GM23338 (cell line): ENCODE measurements around the gene ZBTB24. TPM values are rescaled to one million over a fixed set of nuclear protein-coding genes. Genes with fewer than 3 reads are reported as not detected.

Source experiments
- ATAC-seq: fragments of 200-7000 bp; cut with Tn5 transposase; 3 replicates; pipeline ENCODE4 v1.9.1; 2020
- DNase-seq: peaks from one replicate; pipeline ENCODE4 v3.0.0-alpha.2; 2015; ENCODE audit warnings: low spot score
- H2AFZ ChIP-seq: fragments of 200-600 bp; sonication (generic); 2 replicates; pipeline ENCODE4 v1.8.0; 2016; ENCODE audit warnings: antibody characterized with exemption, mild to moderate bottlenecking, moderate library complexity
- H3F3A ChIP-seq: fragments of 200-600 bp; sonication (generic); replicated peaks from 2 replicates; pipeline ENCODE4 v1.8.0; 2017; ENCODE audit warnings: antibody characterized with exemption, mixed run types, low read depth
- H3K27ac ChIP-seq: fragments of 200-600 bp; sonication (generic); 2 replicates; pipeline ENCODE4 v1.6.1; 2016; ENCODE audit warnings: low read depth
- H3K27me3 ChIP-seq: fragments of 200-600 bp; sonication (generic); 2 replicates; pipeline ENCODE4 v1.8.0; 2016; ENCODE audit warnings: mild to moderate bottlenecking, mixed run types, moderate library complexity; ENCODE audit not compliant: insufficient read depth
- H3K36me3 ChIP-seq: fragments of 200-600 bp; sonication (generic); 2 replicates; pipeline ENCODE4 v1.8.0; 2016; ENCODE audit warnings: mild to moderate bottlenecking; ENCODE audit not compliant: insufficient read depth
- H3K4me1 ChIP-seq: fragments of 200-600 bp; sonication (generic); 2 replicates; pipeline ENCODE4 v1.8.0; 2016; ENCODE audit warnings: mild to moderate bottlenecking, moderate library complexity; ENCODE audit not compliant: insufficient read depth
- H3K4me2 ChIP-seq: fragments of 200-600 bp; sonication (generic); 2 replicates; pipeline ENCODE4 v1.7.1; 2017; ENCODE audit warnings: mixed run types
- H3K4me3 ChIP-seq: fragments of 200-600 bp; sonication (generic); 2 replicates; pipeline ENCODE4 v1.6.1; 2016; ENCODE audit warnings: mixed run types
- H3K79me2 ChIP-seq: fragments of 200-600 bp; sonication (generic); replicated peaks from 2 replicates; pipeline ENCODE4 v1.8.0; 2017; ENCODE audit warnings: mild to moderate bottlenecking; ENCODE audit not compliant: insufficient read depth
- H3K9me2 ChIP-seq: fragments of 200-600 bp; sonication (generic); 2 replicates; pipeline ENCODE4 v1.8.0; 2017; ENCODE audit not compliant: insufficient read depth
- H4K20me1 ChIP-seq: fragments of 200-600 bp; sonication (generic); replicated peaks from 2 replicates; pipeline ENCODE4 v1.8.0; 2017; ENCODE audit warnings: mild to moderate bottlenecking; ENCODE audit not compliant: insufficient read depth
- H3K27ac Mint-ChIP-seq: 2 replicates; pipeline ENCODE4 v1.8.0; 2020; ENCODE audit warnings: inconsistent platforms, mild to moderate bottlenecking, moderate library complexity, mixed read lengths
- H3K27me3 Mint-ChIP-seq: 3 replicates; pipeline ENCODE4 v1.8.0; 2022; ENCODE audit warnings: low read depth, mild to moderate bottlenecking, moderate library complexity, mixed read lengths, inconsistent platforms; ENCODE audit not compliant: insufficient read depth, poor library complexity
- H3K36me3 Mint-ChIP-seq: 3 replicates; pipeline ENCODE4 v1.8.0; 2021; ENCODE audit warnings: low read depth, mild to moderate bottlenecking, inconsistent platforms, moderate library complexity, mixed read lengths
- H3K4me1 Mint-ChIP-seq: 3 replicates; pipeline ENCODE4 v1.8.0; 2020; ENCODE audit warnings: mild to moderate bottlenecking, inconsistent platforms, mixed read lengths
- H3K4me3 Mint-ChIP-seq: 3 replicates; pipeline ENCODE4 v1.8.0; 2021; ENCODE audit warnings: moderate library complexity, mild to moderate bottlenecking, inconsistent platforms, mixed read lengths
- H3K9me3 Mint-ChIP-seq: 3 replicates; pipeline ENCODE4 v1.8.0; 2020; ENCODE audit warnings: moderate library complexity, mild to moderate bottlenecking, inconsistent platforms, mixed read lengths
- CREB1 ChIP-seq: fragments of 250-450 bp; sonication (Bioruptor Pico); IDR thresholded peaks from 2 replicates; pipeline ENCODE4 v1.5.0; 2020; ENCODE audit warnings: low read depth, mild to moderate bottlenecking, moderate library complexity
- EZH2 ChIP-seq: fragments of 200-600 bp; sonication (generic); IDR thresholded peaks from one replicate; pipeline ENCODE4 v1.8.0; 2017; ENCODE audit warnings: antibody characterized with exemption, mild to moderate bottlenecking, low read depth; ENCODE audit not compliant: unreplicated experiment
- EZH2phosphoT487 ChIP-seq: fragments of 200-600 bp; sonication (generic); IDR thresholded peaks from one replicate; pipeline ENCODE4 v1.8.1; 2018; ENCODE audit warnings: antibody characterized with exemption; ENCODE audit not compliant: unreplicated experiment
- JUNB ChIP-seq: IDR thresholded peaks from one replicate; pipeline ENCODE4 v1.6.1; 2016; ENCODE audit warnings: antibody characterized with exemption; ENCODE audit not compliant: unreplicated experiment
- NANOG ChIP-seq: IDR thresholded peaks from 2 replicates; pipeline ENCODE4 v1.6.1; 2016; ENCODE audit warnings: antibody characterized with exemption, borderline replicate concordance
- POLR2AphosphoS5 ChIP-seq: IDR thresholded peaks from 2 replicates; pipeline ENCODE4 v1.6.1; 2016; ENCODE audit warnings: antibody characterized with exemption, low read depth
- STAT1 ChIP-seq: IDR thresholded peaks from one replicate; pipeline ENCODE4 v1.6.1; 2016; ENCODE audit warnings: antibody characterized with exemption; ENCODE audit not compliant: unreplicated experiment
- ZNF114 ChIP-seq: fragments of 250-450 bp; sonication (Bioruptor Pico); IDR thresholded peaks from 2 replicates; pipeline ENCODE4 v1.5.0; 2020; ENCODE audit warnings: mild to moderate bottlenecking, moderate library complexity
- ZNF331 ChIP-seq: fragments of 250-450 bp; sonication (Bioruptor Pico); IDR thresholded peaks from 2 replicates; pipeline ENCODE4 v1.5.0; 2020; ENCODE audit warnings: low read depth, mild to moderate bottlenecking, moderate library complexity
- polyA plus RNA-seq: library from polyadenylated mRNA; unstranded; fragments of >200 nt; fragmentation: Nextera tagmentation; extraction: Ambion mirVana; gene quantifications from 2 replicates; pipeline ENCODE4 v1.2.1, GENCODE V29; 2016
- total RNA-seq: library from RNA; depleted of rRNA; stranded (reverse); fragments of >200 nt; shearing (Covaris generic); gene quantifications from 2 replicates; pipeline ENCODE4 v1.2.3, GENCODE V29; 2014
- TF ChIP-seq, protein P1 (sequence below): IDR thresholded peaks from one replicate; pipeline ENCODE4 v1.6.1; 2018; ENCODE audit warnings: antibody characterized with exemption; ENCODE audit not compliant: unreplicated experiment
- TF ChIP-seq, protein P2 (sequence below): IDR thresholded peaks from 2 replicates; pipeline ENCODE4 v1.6.1; 2016; ENCODE audit warnings: antibody characterized with exemption
- TF ChIP-seq, protein P3 (sequence below): fragments of 250-450 bp; sonication (Bioruptor Pico); IDR thresholded peaks from 2 replicates; pipeline ENCODE4 v1.5.0; 2020; ENCODE audit warnings: mild to moderate bottlenecking, moderate library complexity
- TF ChIP-seq, protein P4 (sequence below), 2 experiments: fragments of 200-600 bp in 1 of 2; sonication (generic) in 1 of 2; conservative IDR thresholded peaks; 2 replicates each; pipeline versions ENCODE4 v1.5.1 to v1.6.1; 2016 to 2017; ENCODE audit warnings: antibody characterized with exemption in 2 of 2, low read depth in 2 of 2, mild to moderate bottlenecking in 2 of 2, moderate library complexity in 1 of 2

The ZBTB24 gene
- total and polyA plus RNA-seq, 2 experiments from 2014 or later, result 7.9 to 22.0 TPM

- Histone ChIP-seq H3K4me3 (no peak overlapping the region), H3F3A (peaks cover 9% of the 10 kb centered on the region; the same call in 1 of the 2 replicates), H4K20me1 (peaks cover 11% of the 10 kb centered on the region; the same call in 1 of the 2 replicates), H3K79me2 (no peaks in the 10 kb centered on the region), H3K27me3 (no peaks in the 10 kb centered on the region; the same call in 1 of the 2 replicates), H3K4me2 (no peak overlapping the region), H3K4me1 (peaks cover 28% of the 10 kb centered on the region), H3K9me2 (no peaks in the 10 kb centered on the region), H3K36me3 (peaks cover 19% of the 10 kb centered on the region), H2AFZ (no peak overlapping the region), H3K27ac (no peak overlapping the region)
- Mint-ChIP-seq H3K4me3 (no peak overlapping the region), H3K27me3 (peaks cover 20% of the 10 kb centered on the region), H3K9me3 (no peaks in the 10 kb centered on the region; the same call in 2 of the 3 replicates), H3K4me1 (peaks cover 35% of the 10 kb centered on the region), H3K27ac (no peak overlapping the region), H3K36me3 (peaks cover 33% of the 10 kb centered on the region)
- DNase-seq, result no peak
- ATAC-seq, result no peak
- TF ChIP-seq, protein P1, sequence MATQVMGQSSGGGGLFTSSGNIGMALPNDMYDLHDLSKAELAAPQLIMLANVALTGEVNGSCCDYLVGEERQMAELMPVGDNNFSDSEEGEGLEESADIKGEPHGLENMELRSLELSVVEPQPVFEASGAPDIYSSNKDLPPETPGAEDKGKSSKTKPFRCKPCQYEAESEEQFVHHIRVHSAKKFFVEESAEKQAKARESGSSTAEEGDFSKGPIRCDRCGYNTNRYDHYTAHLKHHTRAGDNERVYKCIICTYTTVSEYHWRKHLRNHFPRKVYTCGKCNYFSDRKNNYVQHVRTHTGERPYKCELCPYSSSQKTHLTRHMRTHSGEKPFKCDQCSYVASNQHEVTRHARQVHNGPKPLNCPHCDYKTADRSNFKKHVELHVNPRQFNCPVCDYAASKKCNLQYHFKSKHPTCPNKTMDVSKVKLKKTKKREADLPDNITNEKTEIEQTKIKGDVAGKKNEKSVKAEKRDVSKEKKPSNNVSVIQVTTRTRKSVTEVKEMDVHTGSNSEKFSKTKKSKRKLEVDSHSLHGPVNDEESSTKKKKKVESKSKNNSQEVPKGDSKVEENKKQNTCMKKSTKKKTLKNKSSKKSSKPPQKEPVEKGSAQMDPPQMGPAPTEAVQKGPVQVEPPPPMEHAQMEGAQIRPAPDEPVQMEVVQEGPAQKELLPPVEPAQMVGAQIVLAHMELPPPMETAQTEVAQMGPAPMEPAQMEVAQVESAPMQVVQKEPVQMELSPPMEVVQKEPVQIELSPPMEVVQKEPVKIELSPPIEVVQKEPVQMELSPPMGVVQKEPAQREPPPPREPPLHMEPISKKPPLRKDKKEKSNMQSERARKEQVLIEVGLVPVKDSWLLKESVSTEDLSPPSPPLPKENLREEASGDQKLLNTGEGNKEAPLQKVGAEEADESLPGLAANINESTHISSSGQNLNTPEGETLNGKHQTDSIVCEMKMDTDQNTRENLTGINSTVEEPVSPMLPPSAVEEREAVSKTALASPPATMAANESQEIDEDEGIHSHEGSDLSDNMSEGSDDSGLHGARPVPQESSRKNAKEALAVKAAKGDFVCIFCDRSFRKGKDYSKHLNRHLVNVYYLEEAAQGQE, result no peak
- TF ChIP-seq JUNB (no peak), NANOG (no peak), ZNF331 (no peak), EZH2 (no peak), STAT1 (no peak), CREB1 (no peak), ZNF114 (no peak), POLR2AphosphoS5 (no peak), EZH2phosphoT487 (no peak)
- TF ChIP-seq, protein P2, sequence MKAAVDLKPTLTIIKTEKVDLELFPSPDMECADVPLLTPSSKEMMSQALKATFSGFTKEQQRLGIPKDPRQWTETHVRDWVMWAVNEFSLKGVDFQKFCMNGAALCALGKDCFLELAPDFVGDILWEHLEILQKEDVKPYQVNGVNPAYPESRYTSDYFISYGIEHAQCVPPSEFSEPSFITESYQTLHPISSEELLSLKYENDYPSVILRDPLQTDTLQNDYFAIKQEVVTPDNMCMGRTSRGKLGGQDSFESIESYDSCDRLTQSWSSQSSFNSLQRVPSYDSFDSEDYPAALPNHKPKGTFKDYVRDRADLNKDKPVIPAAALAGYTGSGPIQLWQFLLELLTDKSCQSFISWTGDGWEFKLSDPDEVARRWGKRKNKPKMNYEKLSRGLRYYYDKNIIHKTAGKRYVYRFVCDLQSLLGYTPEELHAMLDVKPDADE, result no peak
- TF ChIP-seq, protein P3, sequence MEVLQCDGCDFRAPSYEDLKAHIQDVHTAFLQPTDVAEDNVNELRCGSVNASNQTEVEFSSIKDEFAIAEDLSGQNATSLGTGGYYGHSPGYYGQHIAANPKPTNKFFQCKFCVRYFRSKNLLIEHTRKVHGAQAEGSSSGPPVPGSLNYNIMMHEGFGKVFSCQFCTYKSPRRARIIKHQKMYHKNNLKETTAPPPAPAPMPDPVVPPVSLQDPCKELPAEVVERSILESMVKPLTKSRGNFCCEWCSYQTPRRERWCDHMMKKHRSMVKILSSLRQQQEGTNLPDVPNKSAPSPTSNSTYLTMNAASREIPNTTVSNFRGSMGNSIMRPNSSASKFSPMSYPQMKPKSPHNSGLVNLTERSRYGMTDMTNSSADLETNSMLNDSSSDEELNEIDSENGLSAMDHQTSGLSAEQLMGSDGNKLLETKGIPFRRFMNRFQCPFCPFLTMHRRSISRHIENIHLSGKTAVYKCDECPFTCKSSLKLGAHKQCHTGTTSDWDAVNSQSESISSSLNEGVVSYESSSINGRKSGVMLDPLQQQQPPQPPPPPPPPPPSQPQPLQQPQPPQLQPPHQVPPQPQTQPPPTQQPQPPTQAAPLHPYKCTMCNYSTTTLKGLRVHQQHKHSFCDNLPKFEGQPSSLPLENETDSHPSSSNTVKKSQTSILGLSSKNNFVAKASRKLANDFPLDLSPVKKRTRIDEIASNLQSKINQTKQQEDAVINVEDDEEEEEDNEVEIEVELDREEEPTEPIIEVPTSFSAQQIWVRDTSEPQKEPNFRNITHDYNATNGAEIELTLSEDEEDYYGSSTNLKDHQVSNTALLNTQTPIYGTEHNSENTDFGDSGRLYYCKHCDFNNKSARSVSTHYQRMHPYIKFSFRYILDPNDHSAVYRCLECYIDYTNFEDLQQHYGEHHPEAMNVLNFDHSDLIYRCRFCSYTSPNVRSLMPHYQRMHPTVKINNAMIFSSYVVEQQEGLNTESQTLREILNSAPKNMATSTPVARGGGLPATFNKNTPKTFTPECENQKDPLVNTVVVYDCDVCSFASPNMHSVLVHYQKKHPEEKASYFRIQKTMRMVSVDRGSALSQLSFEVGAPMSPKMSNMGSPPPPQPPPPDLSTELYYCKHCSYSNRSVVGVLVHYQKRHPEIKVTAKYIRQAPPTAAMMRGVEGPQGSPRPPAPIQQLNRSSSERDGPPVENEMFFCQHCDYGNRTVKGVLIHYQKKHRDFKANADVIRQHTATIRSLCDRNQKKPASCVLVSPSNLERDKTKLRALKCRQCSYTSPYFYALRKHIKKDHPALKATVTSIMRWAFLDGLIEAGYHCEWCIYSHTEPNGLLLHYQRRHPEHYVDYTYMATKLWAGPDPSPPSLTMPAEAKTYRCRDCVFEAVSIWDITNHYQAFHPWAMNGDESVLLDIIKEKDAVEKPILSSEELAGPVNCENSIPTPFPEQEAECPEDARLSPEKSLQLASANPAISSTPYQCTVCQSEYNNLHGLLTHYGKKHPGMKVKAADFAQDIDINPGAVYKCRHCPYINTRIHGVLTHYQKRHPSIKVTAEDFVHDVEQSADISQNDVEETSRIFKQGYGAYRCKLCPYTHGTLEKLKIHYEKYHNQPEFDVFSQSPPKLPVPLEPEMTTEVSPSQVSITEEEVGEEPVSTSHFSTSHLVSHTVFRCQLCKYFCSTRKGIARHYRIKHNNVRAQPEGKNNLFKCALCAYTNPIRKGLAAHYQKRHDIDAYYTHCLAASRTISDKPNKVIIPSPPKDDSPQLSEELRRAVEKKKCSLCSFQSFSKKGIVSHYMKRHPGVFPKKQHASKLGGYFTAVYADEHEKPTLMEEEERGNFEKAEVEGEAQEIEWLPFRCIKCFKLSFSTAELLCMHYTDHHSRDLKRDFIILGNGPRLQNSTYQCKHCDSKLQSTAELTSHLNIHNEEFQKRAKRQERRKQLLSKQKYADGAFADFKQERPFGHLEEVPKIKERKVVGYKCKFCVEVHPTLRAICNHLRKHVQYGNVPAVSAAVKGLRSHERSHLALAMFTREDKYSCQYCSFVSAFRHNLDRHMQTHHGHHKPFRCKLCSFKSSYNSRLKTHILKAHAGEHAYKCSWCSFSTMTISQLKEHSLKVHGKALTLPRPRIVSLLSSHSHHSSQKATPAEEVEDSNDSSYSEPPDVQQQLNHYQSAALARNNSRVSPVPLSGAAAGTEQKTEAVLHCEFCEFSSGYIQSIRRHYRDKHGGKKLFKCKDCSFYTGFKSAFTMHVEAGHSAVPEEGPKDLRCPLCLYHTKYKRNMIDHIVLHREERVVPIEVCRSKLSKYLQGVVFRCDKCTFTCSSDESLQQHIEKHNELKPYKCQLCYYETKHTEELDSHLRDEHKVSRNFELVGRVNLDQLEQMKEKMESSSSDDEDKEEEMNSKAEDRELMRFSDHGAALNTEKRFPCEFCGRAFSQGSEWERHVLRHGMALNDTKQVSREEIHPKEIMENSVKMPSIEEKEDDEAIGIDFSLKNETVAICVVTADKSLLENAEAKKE (CRISPR knock-in tag), result no peak
- TF ChIP-seq, protein P4, sequence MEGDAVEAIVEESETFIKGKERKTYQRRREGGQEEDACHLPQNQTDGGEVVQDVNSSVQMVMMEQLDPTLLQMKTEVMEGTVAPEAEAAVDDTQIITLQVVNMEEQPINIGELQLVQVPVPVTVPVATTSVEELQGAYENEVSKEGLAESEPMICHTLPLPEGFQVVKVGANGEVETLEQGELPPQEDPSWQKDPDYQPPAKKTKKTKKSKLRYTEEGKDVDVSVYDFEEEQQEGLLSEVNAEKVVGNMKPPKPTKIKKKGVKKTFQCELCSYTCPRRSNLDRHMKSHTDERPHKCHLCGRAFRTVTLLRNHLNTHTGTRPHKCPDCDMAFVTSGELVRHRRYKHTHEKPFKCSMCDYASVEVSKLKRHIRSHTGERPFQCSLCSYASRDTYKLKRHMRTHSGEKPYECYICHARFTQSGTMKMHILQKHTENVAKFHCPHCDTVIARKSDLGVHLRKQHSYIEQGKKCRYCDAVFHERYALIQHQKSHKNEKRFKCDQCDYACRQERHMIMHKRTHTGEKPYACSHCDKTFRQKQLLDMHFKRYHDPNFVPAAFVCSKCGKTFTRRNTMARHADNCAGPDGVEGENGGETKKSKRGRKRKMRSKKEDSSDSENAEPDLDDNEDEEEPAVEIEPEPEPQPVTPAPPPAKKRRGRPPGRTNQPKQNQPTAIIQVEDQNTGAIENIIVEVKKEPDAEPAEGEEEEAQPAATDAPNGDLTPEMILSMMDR (conservative IDR thresholded peaks at IDR 0.05; ENCODE audit: low read depth in 2 of 2), result no peak
Observed at GRCh38 chr6:109458774-109459531, 24.1 kb downstream of the ZBTB24 start.
